GM19035 (cell line): ENCODE results near the gene SHLD3.
"Not testable (repeated sequence)": the region's sequence is repeated elsewhere in the genome, so short reads cannot be mapped to it uniquely, and the experiment has no call there.

Experiments
- ATAC-seq: cut with Tn5 transposase; IDR thresholded peaks from one replicate; pipeline ENCODE4 v1.9.1; 2021; ENCODE audit not compliant: unreplicated experiment

The SHLD3 gene

DNA sequence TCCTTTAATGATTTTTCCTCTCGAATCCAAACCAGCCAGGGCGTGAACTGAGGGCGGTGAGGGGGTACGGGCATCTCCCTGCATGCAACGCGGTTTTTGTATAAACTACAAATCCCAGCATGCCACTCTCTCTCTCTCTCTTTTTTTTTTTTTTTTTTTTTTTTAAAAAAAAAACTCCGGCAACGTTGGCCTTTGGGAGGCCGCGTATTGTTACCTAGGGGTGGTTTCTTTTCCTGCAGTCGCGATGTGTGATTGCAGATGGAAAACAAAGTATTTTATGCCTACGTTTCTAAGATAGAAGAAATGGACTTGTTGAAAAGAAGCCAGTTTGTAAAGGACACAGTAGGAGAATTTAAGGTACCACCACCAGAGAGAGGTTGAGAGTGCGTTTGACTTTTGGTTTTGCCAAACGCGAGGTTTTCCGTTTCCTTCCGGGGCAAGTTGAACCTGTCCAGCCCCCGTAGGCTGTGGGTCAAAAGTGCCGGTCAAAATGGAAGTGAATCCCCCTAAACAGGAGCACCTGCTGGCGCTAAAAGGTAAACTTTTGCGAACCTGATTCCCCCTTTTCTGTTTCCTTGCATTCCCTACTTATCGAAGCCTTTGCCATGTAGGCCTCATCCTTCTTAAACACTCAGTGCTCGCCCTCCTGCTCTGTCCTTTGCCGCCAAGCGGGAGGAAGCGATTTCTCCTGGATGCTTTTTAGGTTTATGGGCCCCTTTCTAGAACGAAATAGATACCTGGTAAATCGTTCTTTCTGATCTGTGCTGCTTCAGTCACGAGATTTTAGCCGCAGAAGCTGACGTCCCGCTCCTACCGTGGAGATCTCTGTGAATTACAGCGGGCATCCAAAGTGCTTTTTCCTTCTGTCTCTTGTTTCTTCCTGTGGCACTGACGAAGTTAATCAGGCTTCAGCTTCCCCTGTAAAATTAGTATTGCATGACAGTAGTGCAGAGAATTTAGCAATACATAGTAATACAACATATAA lies at the start of gene SHLD3, which contains the start of gene TRAPPC13:
TSS of gene SHLD3 (plus strand) at position 457 of the 985 bp plus-strand sequence. CDS start 4,561 bp downstream, outside the sequence.
TSS of gene TRAPPC13 (plus strand) at position 457 of the 985 bp plus-strand sequence. CDS start at position 491, 34 bp downstream.
- ATAC-seq = peak; percentile 74

- no peak for ATAC-seq
Observed at GRCh38 chr5:65577141-65577540, 47.7 kb upstream of the SHLD3 start.

DNA sequence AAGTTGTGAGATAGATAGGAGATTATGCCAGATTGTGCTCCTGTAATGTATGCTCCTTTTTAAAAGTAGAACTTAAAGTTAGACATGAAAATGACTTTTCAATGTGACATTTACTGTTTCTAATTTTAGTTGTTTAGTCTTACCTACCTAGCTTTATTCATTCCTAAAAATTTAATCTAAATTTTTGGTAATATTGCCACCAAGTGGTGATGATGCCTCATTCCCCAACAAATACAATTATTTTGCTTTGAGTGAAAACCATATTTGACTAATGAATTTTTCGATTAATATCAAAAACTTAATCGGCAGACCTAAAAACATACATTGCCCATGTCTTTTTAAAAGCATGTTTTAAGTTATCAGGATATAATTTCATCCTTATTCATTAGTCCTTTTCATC lies 36.1 kb upstream of the SHLD3 start:
- no peak for ATAC-seq

- not testable (repeated sequence) for ATAC-seq
Observed at GRCh38 chr5:65601761-65602160, 23.1 kb upstream of the SHLD3 start.

- ATAC-seq = no peak
Observed at GRCh38 chr5:65611524-65611923, 13.3 kb upstream of the SHLD3 start.

GRCh38 chr5:65612298-65612907 lies 12.4 kb upstream of the SHLD3 start:
- ATAC-seq = no peak

DNA sequence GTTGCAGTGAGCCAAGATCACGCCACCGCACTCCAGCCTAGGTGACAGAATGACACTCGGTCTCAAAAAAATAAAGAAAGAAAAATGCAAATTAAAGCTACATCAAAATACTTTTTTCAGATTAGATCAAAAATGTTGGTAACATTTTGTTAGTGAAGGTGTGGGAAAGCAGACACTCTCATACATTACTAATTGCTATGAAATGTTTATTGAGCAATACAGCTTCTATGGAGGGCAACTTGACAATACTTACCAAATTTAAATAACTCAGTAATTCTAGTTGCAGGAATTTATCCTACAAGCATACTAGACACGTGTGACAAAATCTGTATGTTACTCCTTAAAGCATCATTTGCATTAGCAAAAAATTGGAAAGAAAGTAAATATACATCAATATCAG lies 4.8 kb upstream of the SHLD3 start:
- ATAC-seq = no peak

DNA sequence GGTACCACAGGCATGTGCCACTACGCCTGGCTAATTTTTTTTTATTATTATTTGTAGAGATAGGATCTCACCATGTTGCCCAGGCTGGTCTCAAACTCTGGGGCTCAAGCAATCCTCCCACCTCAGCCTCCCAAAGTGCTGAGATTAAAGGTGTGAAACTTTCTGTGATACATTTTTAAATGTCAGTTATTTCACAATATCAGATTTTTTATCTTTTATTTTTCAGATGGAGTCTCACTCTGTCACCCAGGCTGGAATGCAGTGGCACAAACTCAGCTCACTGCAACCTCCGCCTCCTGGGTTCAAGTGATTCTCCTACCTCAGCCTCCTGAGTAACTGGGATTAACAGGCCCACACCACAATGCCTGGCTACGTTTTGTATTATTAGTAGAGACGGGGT lies 2.9 kb upstream of the SHLD3 start:
- ATAC-seq = not testable (repeated sequence)

DNA sequence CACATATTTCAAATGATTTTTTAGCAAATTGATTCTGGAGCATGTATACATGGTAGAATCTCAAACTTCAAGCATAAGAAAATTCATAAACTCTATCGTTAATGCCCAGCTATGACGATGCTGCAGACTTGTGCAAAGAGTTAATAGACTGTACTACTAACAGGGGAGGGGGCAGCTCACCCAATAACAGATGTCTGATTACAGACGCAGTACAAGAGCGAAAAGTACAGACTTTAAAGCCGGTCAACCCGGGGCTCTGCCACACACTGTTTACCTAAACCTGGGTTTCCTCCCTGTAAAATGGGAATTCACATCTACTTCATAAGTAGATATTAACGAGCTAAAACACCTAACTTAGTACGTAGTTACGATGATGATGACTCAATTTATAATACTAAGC lies 1.3 kb upstream of the SHLD3 start:
- ATAC-seq = no peak

GRCh38 chr5:65624025-65624570 lies 729 bp upstream of the SHLD3 start, which contains the start of gene TRIM23:
Gene TRIM23, minus strand, starts transcription at chr5:65624333. Its CDS starts 59 bp downstream, at chr5:65624274.
- ATAC-seq = peak; percentile 94

DNA sequence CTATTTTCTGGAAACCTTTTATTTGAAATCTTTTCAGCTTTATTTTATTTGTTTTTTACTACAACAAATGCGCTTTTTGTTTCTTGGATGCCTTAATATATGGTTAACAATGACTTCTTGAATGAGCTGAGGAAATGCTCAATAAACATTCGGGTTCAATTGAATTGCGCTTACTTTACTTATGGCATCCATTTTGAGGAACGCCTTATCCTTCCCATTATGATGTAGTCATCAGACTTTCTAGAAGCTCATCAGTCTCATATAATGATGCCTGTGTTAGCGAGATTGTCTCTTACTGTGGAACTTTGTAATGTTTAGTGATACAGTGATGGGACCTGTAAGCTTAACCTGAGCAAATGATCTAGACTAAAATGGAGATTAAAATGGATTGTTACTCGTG lies 916 bp downstream of the SHLD3 start:
- no peak for ATAC-seq

GRCh38 chr5:65630981-65631380 lies 6.2 kb downstream of the SHLD3 start:
- ATAC-seq = no peak

GRCh38 chr5:65640240-65640639 lies 15.4 kb downstream of the SHLD3 start:
- no peak for ATAC-seq

- ATAC-seq = no peak
Observed at GRCh38 chr5:65646938-65647337, 22.1 kb downstream of the SHLD3 start.

GRCh38 chr5:65647941-65648340 lies 23.1 kb downstream of the SHLD3 start:
- ATAC-seq = no peak

DNA sequence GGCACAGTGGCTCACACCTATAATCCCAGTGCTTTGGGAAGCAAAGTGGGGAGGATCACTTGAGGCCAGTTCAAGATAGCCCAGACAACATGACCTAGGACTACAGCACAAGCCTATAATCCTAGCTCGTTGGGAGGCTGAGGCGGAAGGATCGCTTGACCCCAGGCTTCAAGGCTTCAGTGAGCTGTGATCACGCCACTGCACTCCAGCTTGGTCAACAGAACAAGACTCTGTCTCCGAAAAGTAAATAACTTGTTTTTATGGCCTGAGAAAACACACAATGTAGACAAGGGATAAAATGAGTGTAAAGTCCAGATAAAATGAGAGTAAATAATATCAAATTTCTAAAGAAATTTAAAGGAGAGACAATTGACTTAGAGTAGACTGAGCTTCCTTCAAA lies 26.3 kb downstream of the SHLD3 start:
- ATAC-seq = no peak

GRCh38 chr5:65654713-65655112 lies 29.9 kb downstream of the SHLD3 start:
- ATAC-seq = no peak

DNA sequence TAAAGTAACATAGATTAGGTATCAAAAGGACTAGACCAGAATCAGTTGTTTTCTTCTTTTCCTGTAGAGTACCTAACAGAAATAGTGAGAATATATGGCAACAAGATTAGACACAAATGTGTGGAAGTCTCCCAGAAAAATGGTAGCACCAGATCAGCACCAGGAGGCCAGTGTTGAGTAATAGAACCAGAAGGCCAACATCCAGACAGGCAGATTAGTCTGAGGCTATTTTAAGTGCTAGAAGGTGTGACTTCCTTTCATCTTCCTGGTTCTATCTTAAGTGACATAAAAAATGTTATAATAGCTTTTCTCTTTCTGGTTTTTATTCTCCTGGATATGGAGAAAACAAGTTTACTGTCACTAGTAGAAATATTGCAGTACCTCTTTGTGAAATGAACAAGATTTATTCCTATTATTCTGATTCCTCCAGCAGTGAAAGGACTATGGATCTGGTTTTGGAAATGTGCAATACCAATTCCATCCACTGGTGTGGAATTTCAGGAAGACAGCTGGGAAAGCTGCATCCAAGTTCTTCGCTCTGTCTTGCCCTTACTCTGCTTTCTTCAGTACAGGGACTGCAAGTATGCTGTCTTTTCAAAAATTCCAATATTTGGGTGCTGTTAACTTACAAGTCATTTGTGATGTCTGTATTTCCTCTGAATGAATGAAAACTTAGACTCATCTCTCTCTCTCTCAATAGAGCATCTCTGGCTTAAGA lies 39.1 kb downstream of the SHLD3 start:
- no peak for ATAC-seq

- ATAC-seq = no peak
Observed at GRCh38 chr5:65668696-65669095, 43.9 kb downstream of the SHLD3 start.

GRCh38 chr5:65672796-65673195 lies 48.0 kb downstream of the SHLD3 start:
- ATAC-seq = no peak

GRCh38 chr5:65674749-65675148 lies 49.9 kb downstream of the SHLD3 start:
- no peak for ATAC-seq
